Lung (tissue), 12 donors: ENCODE results near the gene FAM20B. TPM values are rescaled to one million over a fixed set of nuclear protein-coding genes. Genes with fewer than 3 reads are reported as not detected.

Source experiments
- ATAC-seq: fragments of 200-7000 bp; cut with Tn5 transposase; one replicate; pipeline ENCODE4 v1.9.1; 2020; ENCODE audit warnings: moderate number of reproducible peaks; ENCODE audit not compliant: insufficient read depth, low FRiP score
- DNase-seq, 3 donors: peaks; one replicate each; pipeline ENCODE4 v3.0.0-alpha.2; 2013 to 2017
- H3K27ac ChIP-seq, 2 donors: one replicate each; pipeline ENCODE4 v1.5.1; 2013; ENCODE audit warnings: mild to moderate bottlenecking in 2 of 2, moderate library complexity in 2 of 2, control low read depth in 1 of 2, inconsistent platforms in 1 of 2, low read depth in 1 of 2, low read length in 1 of 2
- H3K27me3 ChIP-seq, 3 donors: one replicate each; pipeline ENCODE4 v1.5.1; 2013; ENCODE audit warnings: low read length in 2 of 3; ENCODE audit not compliant: control insufficient read depth in 3 of 3, insufficient read depth in 3 of 3
- H3K36me3 ChIP-seq, 4 donors: one replicate each; pipeline ENCODE4 v1.5.1; 2013; ENCODE audit warnings: low read length in 4 of 4, mild to moderate bottlenecking in 1 of 4, moderate library complexity in 1 of 4; ENCODE audit not compliant: control insufficient read depth in 4 of 4, insufficient read depth in 4 of 4
- H3K4me1 ChIP-seq, 5 donors: one replicate each; pipeline ENCODE4 v1.5.1; 2013; ENCODE audit warnings: low read length in 5 of 5, mild to moderate bottlenecking in 2 of 5, moderate library complexity in 1 of 5; ENCODE audit not compliant: control insufficient read depth in 5 of 5, insufficient read depth in 5 of 5
- H3K4me3 ChIP-seq: one replicate; pipeline ENCODE4 v1.5.1; 2013; ENCODE audit warnings: mild to moderate bottlenecking, control low read depth, moderate library complexity
- H3K9ac ChIP-seq, 2 donors: one replicate each; pipeline ENCODE4 v1.5.1; 2013; ENCODE audit warnings: low read length in 2 of 2, control low read depth in 1 of 2; ENCODE audit not compliant: insufficient read depth in 1 of 2
- H3K9me3 ChIP-seq, 4 donors: one replicate each; pipeline ENCODE4 v1.5.1; 2013; ENCODE audit warnings: low read length in 3 of 4, mild to moderate bottlenecking in 1 of 4, moderate library complexity in 1 of 4; ENCODE audit not compliant: control insufficient read depth in 4 of 4, insufficient read depth in 3 of 4
- WGBS, 2 donors: extraction: QIAGEN DNeasy Blood & Tissue Kit; methylation state at CpG; one replicate each; pipeline ENCODE4 v1.1.7; 2013; 5-methylcytosine and 5-hydroxymethylcytosine counted together
- polyA plus RNA-seq, 2 donors: library from polyadenylated mRNA; stranded (reverse); fragments of 200-250 nt; gene quantifications; one replicate each; pipeline ENCODE4 v1.2.1, GENCODE V29; 2013
- total RNA-seq, 2 donors: library from RNA; depleted of rRNA in 1 of 2; stranded (reverse); fragments of >200 nt in 1 of 2; gene quantifications; one replicate each; pipeline ENCODE4 v1.2.1, GENCODE V29; 2014 to 2021
- TF ChIP-seq, protein P1 (sequence below): IDR thresholded peaks from 2 replicates; pipeline ENCODE4 v1.5.1; 2012; ENCODE audit warnings: mild to moderate bottlenecking; ENCODE audit errors: control extremely low read depth, extremely low read depth
- donor health status: control.
- donor health status: control.
- donor health status: Bipolar disorder and iron deficiency.
- donor health status: healthy.
- donor health status: DM: yes; HTN: yes; CAD: no.

Gene FAM20B
- total and polyA plus RNA-seq, 4 donors: 7.9 to 35.8 (median 19.0) TPM

DNA sequence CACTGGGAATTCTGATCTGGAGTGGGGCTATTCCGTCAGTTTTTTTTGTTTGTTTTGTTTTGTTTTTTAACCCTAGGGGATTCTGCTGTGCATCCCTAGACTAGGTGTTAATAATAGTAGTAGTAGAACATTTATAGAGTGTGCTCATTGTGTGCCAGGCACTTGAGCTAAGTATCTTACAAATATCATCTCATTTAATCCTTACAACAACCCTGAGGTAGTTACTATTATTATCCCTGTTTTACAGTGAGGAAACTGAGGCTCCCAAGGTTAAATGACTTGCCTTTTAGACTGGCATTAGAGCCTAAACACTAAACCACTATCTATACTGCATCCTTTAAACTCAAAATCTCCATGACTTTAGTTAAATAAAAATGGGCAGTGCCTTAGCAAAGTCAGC is 78.3 kb downstream of the FAM20B start:
- no peaks in the 10 kb centered on the region for H3K4me1 ChIP-seq
- H3K4me3 ChIP-seq: no peak overlapping the region
- H3K9me3 ChIP-seq: no peaks in the 10 kb centered on the region
- no peak overlapping the region for H3K27ac ChIP-seq
- no peaks in the 10 kb centered on the region for H3K27me3 ChIP-seq
- no peak overlapping the region for H3K9ac ChIP-seq
- TF ChIP-seq, protein P1, sequence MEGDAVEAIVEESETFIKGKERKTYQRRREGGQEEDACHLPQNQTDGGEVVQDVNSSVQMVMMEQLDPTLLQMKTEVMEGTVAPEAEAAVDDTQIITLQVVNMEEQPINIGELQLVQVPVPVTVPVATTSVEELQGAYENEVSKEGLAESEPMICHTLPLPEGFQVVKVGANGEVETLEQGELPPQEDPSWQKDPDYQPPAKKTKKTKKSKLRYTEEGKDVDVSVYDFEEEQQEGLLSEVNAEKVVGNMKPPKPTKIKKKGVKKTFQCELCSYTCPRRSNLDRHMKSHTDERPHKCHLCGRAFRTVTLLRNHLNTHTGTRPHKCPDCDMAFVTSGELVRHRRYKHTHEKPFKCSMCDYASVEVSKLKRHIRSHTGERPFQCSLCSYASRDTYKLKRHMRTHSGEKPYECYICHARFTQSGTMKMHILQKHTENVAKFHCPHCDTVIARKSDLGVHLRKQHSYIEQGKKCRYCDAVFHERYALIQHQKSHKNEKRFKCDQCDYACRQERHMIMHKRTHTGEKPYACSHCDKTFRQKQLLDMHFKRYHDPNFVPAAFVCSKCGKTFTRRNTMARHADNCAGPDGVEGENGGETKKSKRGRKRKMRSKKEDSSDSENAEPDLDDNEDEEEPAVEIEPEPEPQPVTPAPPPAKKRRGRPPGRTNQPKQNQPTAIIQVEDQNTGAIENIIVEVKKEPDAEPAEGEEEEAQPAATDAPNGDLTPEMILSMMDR: no peak
- H3K36me3 ChIP-seq: peaks cover 10 to 19% (median 13%) of the 10 kb centered on the region in 4 donors
- DNase-seq: no peak
- ATAC-seq: no peak
- 92 to 98% methylated on average over 1 of the region's 1 CpG for WGBS, 2 donors

DNA sequence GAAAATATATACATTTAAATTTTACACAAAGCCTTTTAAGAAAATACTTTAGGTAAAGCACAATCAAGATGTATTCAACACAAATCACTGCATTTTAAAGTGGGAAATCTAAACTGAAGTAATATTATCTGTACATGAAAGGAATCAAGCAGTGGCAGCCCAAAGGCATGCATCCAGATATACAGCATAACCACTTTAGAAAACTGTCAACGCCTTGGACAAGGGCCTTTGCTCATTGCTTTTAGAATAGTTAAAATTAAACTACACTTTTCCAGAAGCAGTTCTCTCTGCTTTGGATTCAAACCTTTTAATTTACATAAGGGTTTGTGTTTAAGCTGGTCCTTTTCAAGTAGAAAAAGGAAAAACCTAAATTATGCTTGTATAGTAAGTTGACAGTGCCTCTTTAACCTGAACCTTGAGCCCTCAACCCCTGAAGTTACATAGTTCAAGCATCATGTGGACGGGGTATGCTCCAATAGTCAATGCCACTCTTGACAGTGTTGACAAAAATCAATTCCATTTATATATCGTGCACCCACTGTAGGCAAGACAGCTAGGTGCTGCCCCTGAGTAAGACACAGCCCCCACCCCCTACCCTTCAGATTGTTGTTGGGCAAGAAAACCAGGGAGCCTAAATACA is 79.0 kb downstream of the FAM20B start:
- Histone ChIP-seq H3K4me1 (no peaks in the 10 kb centered on the region), H3K9ac (no peak overlapping the region), H3K36me3 (peaks cover 13 to 22% (median 17%) of the 10 kb centered on the region in 4 donors), H3K27ac (no peak overlapping the region), H3K4me3 (no peak overlapping the region), H3K9me3 (no peaks in the 10 kb centered on the region), H3K27me3 (no peaks in the 10 kb centered on the region)
- peak in 1 of 3 donors; percentile 47 for DNase-seq
- ATAC-seq: no peak
- TF ChIP-seq, protein P1: no peak
- 81 to 86% methylated on average over 3 of the region's 3 CpGs for WGBS, 2 donors

GRCh38 chr1:179105393-179105792 is 79.7 kb downstream of the FAM20B start:
- Histone ChIP-seq H3K4me3 (no peak overlapping the region), H3K9ac (no peak overlapping the region), H3K27me3 (no peaks in the 10 kb centered on the region), H3K4me1 (no peaks in the 10 kb centered on the region), H3K36me3 (peaks cover 16 to 28% (median 22%) of the 10 kb centered on the region in 4 donors), H3K27ac (no peak overlapping the region), H3K9me3 (no peaks in the 10 kb centered on the region)
- WGBS, 2 donors: 71 to 77% methylated on average over 7 of the region's 7 CpGs
- TF ChIP-seq, protein P1: no peak
- DNase-seq: no peak
- no peak for ATAC-seq
